GM10266 (cell line): ENCODE measurements around the gene TBX10.
"Not testable (repeated sequence)": the region's sequence is repeated elsewhere in the genome, so short reads cannot be mapped to it uniquely, and the experiment has no call there.

Experiments
- DNase-seq: peaks from one replicate; pipeline ENCODE4 v3.0.0; 2012; ENCODE audit errors: extremely low spot score
- CTCF ChIP-seq: IDR thresholded peaks from 2 replicates; pipeline ENCODE4 v1.5.1; 2012; ENCODE audit warnings: mild to moderate bottlenecking, low read depth; ENCODE audit not compliant: control insufficient read depth, insufficient read depth; ENCODE audit errors: missing control alignments

Gene TBX10

GRCh38 chr11:67639438-67639859, at the start of gene TBX10:
Gene TBX10, minus strand, starts transcription at chr11:67639763. Its CDS starts 291 bp downstream, at chr11:67639472.
- no peak for TF ChIP-seq CTCF
- no peak for DNase-seq

- no peak for DNase-seq
- no peak for TF ChIP-seq CTCF
Measured at GRCh38 chr11:67689178-67689577, 49.6 kb upstream of the TBX10 start.

GRCh38 chr11:67687986-67688385, 48.4 kb upstream of the TBX10 start:
- TF ChIP-seq CTCF, result no peak
- DNase-seq, result no peak

GRCh38 chr11:67685641-67686332, 46.2 kb upstream of the TBX10 start:
- not testable (repeated sequence) for DNase-seq

- DNase-seq, result not testable (repeated sequence)
Measured at GRCh38 chr11:67682126-67683034, 42.8 kb upstream of the TBX10 start.

- DNase-seq, result no peak
- TF ChIP-seq CTCF, result no peak
Measured at GRCh38 chr11:67680696-67681470, 41.3 kb upstream of the TBX10 start.

- DNase-seq, result no peak
- no peak for TF ChIP-seq CTCF
Measured at GRCh38 chr11:67675058-67675747, 35.6 kb upstream of the TBX10 start.
